Activated CD8-positive, alpha-beta memory T cell treated with anti-CD3 and anti-CD28 coated beads for 48 hours (primary cell): ENCODE results near the gene HHIP.
"Not testable (repeated sequence)": the region's sequence is repeated elsewhere in the genome, so short reads cannot be mapped to it uniquely, and the experiment has no call there.

ENCODE experiments used
- DNase-seq, 3 experiments: peaks; one replicate each; pipeline ENCODE4 v3.0.0-alpha.2; 2020; ENCODE audit warnings: low read depth in 2 of 3, low spot score in 2 of 3

Gene HHIP

GRCh38 chr4:144740316-144740715 is 94.4 kb downstream of the HHIP start:
- no peak for DNase-seq

GRCh38 chr4:144748814-144749555 is 103.0 kb downstream of the HHIP start:
- DNase-seq, result no peak

- no peak for DNase-seq
These were observed 104.4 kb downstream of the HHIP start for GRCh38 chr4:144750348-144750747.

- DNase-seq, result no peak
These were observed 108.8 kb downstream of the HHIP start for GRCh38 chr4:144754562-144755410.

- DNase-seq, result no peak
These were observed 112.0 kb downstream of the HHIP start for GRCh38 chr4:144757969-144758368.

GRCh38 chr4:144768809-144769208 is 122.9 kb downstream of the HHIP start:
- DNase-seq, result not testable (repeated sequence)

- no peak for DNase-seq
These were observed 132.4 kb downstream of the HHIP start for GRCh38 chr4:144778364-144778763.

- no peak for DNase-seq
These were observed 136.4 kb downstream of the HHIP start for GRCh38 chr4:144782345-144782744.

- DNase-seq, result no peak
These were observed 140.0 kb downstream of the HHIP start for GRCh38 chr4:144785961-144786360.

GRCh38 chr4:144787365-144788258 is 141.7 kb downstream of the HHIP start:
- DNase-seq, result no peak

- DNase-seq, result no peak
These were observed 142.5 kb downstream of the HHIP start for GRCh38 chr4:144788469-144788868.

GRCh38 chr4:144791933-144792332 is 146.0 kb downstream of the HHIP start:
- not testable (repeated sequence) for DNase-seq
